Peyer's patch (tissue), 4 donors: ENCODE results near the gene DNAJB11. TPM values are rescaled to one million over a fixed set of nuclear protein-coding genes. Genes with fewer than 3 reads are reported as not detected.

Source experiments
- DNase-seq, 3 donors: peaks; one replicate each; pipeline ENCODE4 v3.0.0-alpha.2; 2017 to 2019
- H3K27ac ChIP-seq, 4 donors: fragments of 200-600 bp; sonication (generic); one replicate each; pipeline ENCODE4 v1.5.1; 2016 to 2019
- H3K27me3 ChIP-seq, 2 donors: fragments of 200-600 bp; sonication (generic); one replicate each; pipeline ENCODE4 v1.5.1; 2019
- H3K36me3 ChIP-seq, 3 donors: fragments of 200-600 bp; sonication (generic); one replicate each; pipeline ENCODE4 v1.5.1; 2016 to 2019
- H3K4me1 ChIP-seq, 4 donors: fragments of 200-600 bp; sonication (generic); one replicate each; pipeline ENCODE4 v1.5.1; 2016 to 2019
- H3K4me3 ChIP-seq, 4 donors: fragments of 200-600 bp; sonication (generic); 1 replicate in 3 of 4; 2 replicates in 1 of 4; pipeline ENCODE4 v1.5.1; 2016 to 2019; ENCODE audit warnings: mild to moderate bottlenecking in 1 of 4
- H3K9me3 ChIP-seq, 4 donors: fragments of 200-600 bp; sonication (generic); one replicate each; pipeline ENCODE4 v1.5.1; 2016 to 2019; ENCODE audit warnings: mild to moderate bottlenecking in 1 of 4
- CTCF ChIP-seq, 6 experiments: fragments of 450-650 bp in 4 of 6; fragments of 200-600 bp in 2 of 6; sonication (generic) in 1 of 6; IDR thresholded peaks; one replicate each; pipeline ENCODE4 v1.5.1; 2017 to 2019; ENCODE audit warnings: antibody characterized with exemption in 6 of 6, mild to moderate bottlenecking in 3 of 6, moderate library complexity in 1 of 6
- POLR2A ChIP-seq, 2 donors: fragments of 450-650 bp; IDR thresholded peaks; one replicate each; pipeline ENCODE4 v1.5.1; 2017; ENCODE audit warnings: antibody characterized with exemption in 2 of 2, mild to moderate bottlenecking in 2 of 2, moderate library complexity in 2 of 2
- total RNA-seq, 4 donors: library from RNA; depleted of rRNA; stranded (reverse); fragments of >200 nt; gene quantifications; one replicate each; pipeline ENCODE4 v1.1.0, GENCODE V29; 2016

The DNAJB11 gene
- total RNA-seq, 4 donors from 2014 or later = 16.5 to 61.3 (median 42.4) TPM

GRCh38 chr3:186614266-186614596 is 43.7 kb downstream of the DNAJB11 start:
- DNase-seq = no peak
- Histone ChIP-seq H3K27ac (no peak overlapping the region), H3K4me1 (no peaks in the 10 kb centered on the region), H3K36me3 (no peaks in the 10 kb centered on the region), H3K9me3 (no peaks in the 10 kb centered on the region), H3K27me3 (no peaks in the 10 kb centered on the region), H3K4me3 (peak overlapping the region in 1 of 4 donors; percentile 1)
- TF ChIP-seq CTCF (IDR thresholded peaks at IDR 0.05) (no peak), POLR2A (IDR thresholded peaks at IDR 0.05) (no peak)

- peak; percentile 72 to 87 (median 75) for DNase-seq
- H3K4me3 ChIP-seq = peak overlapping the region in 1 of 4 donors; percentile 1
- no peak for TF ChIP-seq POLR2A (IDR thresholded peaks at IDR 0.05)
- peak; percentile 88 to 97 (median 96) for TF ChIP-seq CTCF (IDR thresholded peaks at IDR 0.05)
- no peaks in the 10 kb centered on the region for H3K27me3 ChIP-seq
- H3K27ac ChIP-seq = no peak overlapping the region
- no peaks in the 10 kb centered on the region for H3K4me1 ChIP-seq
- H3K36me3 ChIP-seq = no peaks in the 10 kb centered on the region
- no peaks in the 10 kb centered on the region for H3K9me3 ChIP-seq
Measured at GRCh38 chr3:186614597-186615483, 44.3 kb downstream of the DNAJB11 start.

GRCh38 chr3:186616299-186616617 is 45.7 kb downstream of the DNAJB11 start:
- Histone ChIP-seq H3K4me1 (no peaks in the 10 kb centered on the region), H3K27ac (no peak overlapping the region), H3K4me3 (no peak overlapping the region), H3K36me3 (no peaks in the 10 kb centered on the region), H3K27me3 (no peaks in the 10 kb centered on the region), H3K9me3 (no peaks in the 10 kb centered on the region)
- TF ChIP-seq CTCF (IDR thresholded peaks at IDR 0.05) = no peak
- TF ChIP-seq POLR2A (IDR thresholded peaks at IDR 0.05) = no peak
- no peak for DNase-seq

GRCh38 chr3:186617036-186617946 is 46.8 kb downstream of the DNAJB11 start:
- Histone ChIP-seq H3K27me3 (no peaks in the 10 kb centered on the region), H3K4me3 (peak overlapping the region in 2 of 4 donors; percentile 11 to 19), H3K27ac (no peak overlapping the region), H3K36me3 (no peaks in the 10 kb centered on the region), H3K4me1 (no peaks in the 10 kb centered on the region), H3K9me3 (no peaks in the 10 kb centered on the region)
- DNase-seq = peak; percentile 77 to 93 (median 86)
- TF ChIP-seq CTCF (IDR thresholded peaks at IDR 0.05) (peak; percentile 67 to 91 (median 89)), POLR2A (IDR thresholded peaks at IDR 0.05) (no peak)

- H3K4me3 ChIP-seq = no peak overlapping the region
- H3K36me3 ChIP-seq = no peaks in the 10 kb centered on the region
- no peaks in the 10 kb centered on the region for H3K4me1 ChIP-seq
- no peak for TF ChIP-seq CTCF (IDR thresholded peaks at IDR 0.05)
- TF ChIP-seq POLR2A (IDR thresholded peaks at IDR 0.05) = no peak
- no peak for DNase-seq
- no peaks in the 10 kb centered on the region for H3K9me3 ChIP-seq
- no peak overlapping the region for H3K27ac ChIP-seq
- no peaks in the 10 kb centered on the region for H3K27me3 ChIP-seq
Measured at GRCh38 chr3:186618318-186618938, 47.9 kb downstream of the DNAJB11 start.
